Esophagus squamous epithelium (tissue), 4 donors: ENCODE data around the gene KCNE2.
"Not testable (repeated sequence)": the region's sequence is repeated elsewhere in the genome, so short reads cannot be mapped to it uniquely, and the experiment has no call there.

ENCODE experiments used
- POLR2A ChIP-seq, 4 donors: fragments of 450-650 bp; IDR thresholded peaks; one replicate each; pipeline ENCODE4 v1.6.1; 2017; ENCODE audit warnings: antibody characterized with exemption in 4 of 4, mild to moderate bottlenecking in 4 of 4, moderate library complexity in 3 of 4
- TF ChIP-seq, protein P1 (sequence below), 6 experiments: fragments of 450-650 bp in 4 of 6; fragments of 200-600 bp in 2 of 6; sonication (generic) in 2 of 6; IDR thresholded peaks; one replicate each; pipeline ENCODE4 v1.5.1; 2016 to 2019; ENCODE audit warnings: antibody characterized with exemption in 6 of 6, mild to moderate bottlenecking in 4 of 6, moderate library complexity in 4 of 6

DNA sequence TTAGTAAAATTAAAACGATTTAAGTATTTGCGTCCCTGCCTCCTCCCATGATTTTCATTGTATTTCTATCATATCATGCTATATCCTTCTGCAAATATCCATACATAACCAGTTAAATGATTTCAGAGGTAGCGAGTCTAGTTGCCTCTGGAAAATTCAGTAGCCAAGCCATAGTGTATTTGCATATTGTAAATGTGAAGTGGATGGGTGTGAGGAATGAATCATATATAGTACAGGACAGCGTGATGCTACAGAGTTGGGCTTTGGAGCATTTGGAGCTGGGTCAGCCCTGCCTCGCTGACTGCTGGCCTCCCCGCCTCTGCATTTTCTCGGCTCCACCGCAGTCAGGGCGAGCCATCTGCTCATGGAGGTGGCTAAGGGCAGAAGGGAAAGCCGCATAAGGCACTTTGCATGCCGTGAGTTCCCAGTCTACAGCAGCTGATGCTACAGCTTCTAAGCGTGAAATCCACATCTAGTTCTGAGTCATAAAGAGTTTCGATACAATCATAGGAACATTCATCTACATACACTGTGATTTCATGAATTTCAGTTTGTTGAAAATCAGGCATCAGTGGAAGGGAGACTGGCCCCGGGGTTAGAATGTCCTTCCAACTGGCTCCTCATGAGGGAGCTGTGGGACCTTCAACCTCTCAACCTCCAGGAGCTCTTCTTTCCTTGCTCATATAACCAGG is 20.1 kb downstream of the KCNE2 start:
- TF ChIP-seq POLR2A (IDR thresholded peaks at IDR 0.05), result not testable (repeated sequence)
- TF ChIP-seq, protein P1, sequence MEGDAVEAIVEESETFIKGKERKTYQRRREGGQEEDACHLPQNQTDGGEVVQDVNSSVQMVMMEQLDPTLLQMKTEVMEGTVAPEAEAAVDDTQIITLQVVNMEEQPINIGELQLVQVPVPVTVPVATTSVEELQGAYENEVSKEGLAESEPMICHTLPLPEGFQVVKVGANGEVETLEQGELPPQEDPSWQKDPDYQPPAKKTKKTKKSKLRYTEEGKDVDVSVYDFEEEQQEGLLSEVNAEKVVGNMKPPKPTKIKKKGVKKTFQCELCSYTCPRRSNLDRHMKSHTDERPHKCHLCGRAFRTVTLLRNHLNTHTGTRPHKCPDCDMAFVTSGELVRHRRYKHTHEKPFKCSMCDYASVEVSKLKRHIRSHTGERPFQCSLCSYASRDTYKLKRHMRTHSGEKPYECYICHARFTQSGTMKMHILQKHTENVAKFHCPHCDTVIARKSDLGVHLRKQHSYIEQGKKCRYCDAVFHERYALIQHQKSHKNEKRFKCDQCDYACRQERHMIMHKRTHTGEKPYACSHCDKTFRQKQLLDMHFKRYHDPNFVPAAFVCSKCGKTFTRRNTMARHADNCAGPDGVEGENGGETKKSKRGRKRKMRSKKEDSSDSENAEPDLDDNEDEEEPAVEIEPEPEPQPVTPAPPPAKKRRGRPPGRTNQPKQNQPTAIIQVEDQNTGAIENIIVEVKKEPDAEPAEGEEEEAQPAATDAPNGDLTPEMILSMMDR (IDR thresholded peaks at IDR 0.05), result not testable (repeated sequence)
